HepG2 (cell line): ENCODE data around the gene PHF3. TPM values are rescaled to one million over a fixed set of nuclear protein-coding genes. Genes with fewer than 3 reads are reported as not detected.

Source experiments
- ATM ChIP-seq: fragments of 450-650 bp; IDR thresholded peaks from 2 replicates; pipeline ENCODE4 v1.7.1; 2017; ENCODE audit warnings: mild to moderate bottlenecking, borderline replicate concordance
- CC2D1A ChIP-seq: sonication (generic); formaldehyde crosslinking; IDR thresholded peaks from 2 replicates; pipeline ENCODE4 v1.8.1; 2023; ENCODE audit warnings: mild to moderate bottlenecking, missing genetic modification reagents
- CREM ChIP-seq, 2 experiments: sonication (generic) in 1 of 2; formaldehyde crosslinking in 1 of 2; IDR thresholded peaks; 2 replicates each; pipeline versions ENCODE4 v1.4.0 to v1.6.1; 2016 to 2020; ENCODE audit warnings: antibody characterized with exemption in 1 of 2, mild to moderate bottlenecking in 1 of 2, missing genetic modification reagents in 1 of 2
- EHMT2 ChIP-seq: fragments of 200-600 bp; sonication (generic); IDR thresholded peaks from 2 replicates; pipeline ENCODE4 v1.7.0; 2017; ENCODE audit warnings: antibody characterized with exemption, low read depth, low read length, borderline replicate concordance
- IKZF5 ChIP-seq: IDR thresholded peaks from 2 replicates; pipeline ENCODE4 v1.6.1; 2018; ENCODE audit warnings: missing genetic modification reagents, mild to moderate bottlenecking, missing compliant biosample characterization
- MAZ ChIP-seq, 2 experiments: sonication (generic) in 1 of 2; formaldehyde crosslinking in 1 of 2; IDR thresholded peaks; 2 replicates each; pipeline versions ENCODE4 v1.5.0 to v1.6.1; 2012 to 2020; ENCODE audit warnings: low read depth in 2 of 2, mild to moderate bottlenecking in 2 of 2, borderline replicate concordance in 1 of 2, improper control_type of control experiment in 1 of 2, low read length in 1 of 2, missing genetic modification reagents in 1 of 2, moderate library complexity in 1 of 2
- MBNL3 ChIP-seq: fragments of 250-450 bp; sonication (Bioruptor Pico); conservative IDR thresholded peaks from 2 replicates; pipeline ENCODE4 v1.8.0; 2022; ENCODE audit warnings: mild to moderate bottlenecking, inconsistent platforms
- NFKB2 ChIP-seq: sonication (generic); formaldehyde crosslinking; IDR thresholded peaks from 2 replicates; pipeline ENCODE4 v1.4.0; 2020; ENCODE audit warnings: missing genetic modification reagents, borderline replicate concordance
- NFYB ChIP-seq: sonication (generic); formaldehyde crosslinking; IDR thresholded peaks from 2 replicates; pipeline ENCODE4 v1.4.0; 2020; ENCODE audit warnings: missing genetic modification reagents
- NR1H2 ChIP-seq: sonication (generic); formaldehyde crosslinking; IDR thresholded peaks from 2 replicates; pipeline ENCODE4 v1.8.1; 2022; ENCODE audit warnings: low read depth, missing genetic modification reagents, borderline replicate concordance
- POGK ChIP-seq: sonication (generic); formaldehyde crosslinking; conservative IDR thresholded peaks from 2 replicates; pipeline ENCODE4 v1.8.0; 2022; ENCODE audit warnings: mild to moderate bottlenecking, moderate library complexity, missing genetic modification reagents
- PRDM4 ChIP-seq: sonication (generic); formaldehyde crosslinking; IDR thresholded peaks from 2 replicates; pipeline ENCODE4 v1.9.0; 2021; ENCODE audit warnings: missing genetic modification reagents, borderline replicate concordance
- SMAD1 ChIP-seq: sonication (generic); formaldehyde crosslinking; IDR thresholded peaks from 2 replicates; pipeline ENCODE4 v1.4.0; 2020; ENCODE audit warnings: missing genetic modification reagents, low read depth, mild to moderate bottlenecking, borderline replicate concordance
- SMC3 ChIP-seq: IDR thresholded peaks from 2 replicates; pipeline ENCODE4 v1.6.1; 2011; ENCODE audit warnings: low read length, improper control_type of control experiment
- ZFP37 ChIP-seq: sonication (generic); formaldehyde crosslinking; IDR thresholded peaks from 2 replicates; pipeline ENCODE4 v1.4.0; 2020; ENCODE audit warnings: missing genetic modification reagents, borderline replicate concordance
- ZFYVE20 ChIP-seq: sonication (generic); formaldehyde crosslinking; IDR thresholded peaks from 2 replicates; pipeline ENCODE4 v1.8.0; 2023; ENCODE audit warnings: low read depth, mild to moderate bottlenecking, moderate library complexity, missing genetic modification reagents, borderline replicate concordance
- ZNF577 ChIP-seq: sonication (generic); formaldehyde crosslinking; IDR thresholded peaks from 2 replicates; pipeline ENCODE4 v1.4.0; 2020; ENCODE audit warnings: mild to moderate bottlenecking, low read depth, missing genetic modification reagents, borderline replicate concordance
- polyA plus RNA-seq, 8 experiments: library from polyadenylated mRNA; depleted of rRNA in 3 of 8; stranded (reverse) in 7 of 8; unstranded in 1 of 8; fragments of >200 nt; fragmentation: Illumina TruSeq in 4 of 8; extraction: Trizol in 4 of 8; gene quantifications; 2 replicates each; pipeline versions ENCODE4 v1.2.1 to v1.2.3, GENCODE V29; 2011 to 2016; ENCODE audit warnings: low read depth in 4 of 8, missing spikeins in 1 of 8, mixed read lengths in 1 of 8; ENCODE audit not compliant: insufficient read depth in 1 of 8
- total RNA-seq, 5 experiments: library from RNA; depleted of rRNA; stranded (reverse); fragments of >200 nt; fragmentation: Illumina TruSeq; extraction: Trizol; gene quantifications; 2 replicates each; pipeline ENCODE4 v1.2.3, GENCODE V29; 2016; ENCODE audit warnings: low read depth in 1 of 5

PHF3 gene
- total and polyA plus RNA-seq, 2 of the 13 experiments (the other 11 are each of a cell fraction or from before 2014, with no cell fraction given), result 19.8 to 70.4 TPM

GRCh38 chr6:63589952-63590411 lies 45.6 kb upstream of the PHF3 start (continued):
- no peak for TF ChIP-seq ZNF577
- TF ChIP-seq CC2D1A (CRISPR knock-in tag), result no peak
- TF ChIP-seq PRDM4 (CRISPR knock-in tag), result no peak
- no peak for TF ChIP-seq NR1H2 (CRISPR knock-in tag)
- no peak for TF ChIP-seq ZFP37 (CRISPR knock-in tag)
- TF ChIP-seq EHMT2, result peak; percentile 96
- peak; percentile 94 for TF ChIP-seq CREM (IDR thresholded peaks at IDR 0.05)
- no peak for TF ChIP-seq CREM (CRISPR knock-in tag; IDR thresholded peaks at IDR 0.05)
- TF ChIP-seq MBNL3 (CRISPR knock-in tag), result no peak
- TF ChIP-seq SMC3, result no peak
- peak; percentile 36; the same call in 1 of the 2 replicates for TF ChIP-seq NFYB (CRISPR knock-in tag)
- no peak for TF ChIP-seq NFKB2 (CRISPR knock-in tag)
- TF ChIP-seq SMAD1, result no peak
- no peak for TF ChIP-seq MAZ (IDR thresholded peaks at IDR 0.05; ENCODE audit: borderline replicate concordance, low read depth, low read length)
- no peak for TF ChIP-seq MAZ (CRISPR knock-in tag; IDR thresholded peaks at IDR 0.05; ENCODE audit: low read depth)
- peak; percentile 98; the same call in 1 of the 2 replicates for TF ChIP-seq ATM
- TF ChIP-seq ZFYVE20 (CRISPR knock-in tag), result no peak
- no peak for TF ChIP-seq POGK (CRISPR knock-in tag)
- 0 out of 2 replicates have a peak, but pooled peaks have one; percentile 47 for TF ChIP-seq IKZF5 (CRISPR knock-in tag)
